K562 (cell line): ENCODE data around the gene BTG2. TPM values are rescaled to one million over a fixed set of nuclear protein-coding genes. Genes with fewer than 3 reads are reported as not detected.

ENCODE experiments used
- ATAC-seq: fragments of 200-7000 bp; cut with Tn5 transposase; 3 replicates; pipeline ENCODE4 v1.9.1; 2020; ENCODE audit warnings: moderate library complexity
- BruUV-seq: library from RNA; stranded (reverse); fragments of 400-500 nt; replicated peaks from 2 replicates; lab custom pipeline; 2021; lab: Mats Ljungman, UMichigan
- CTCF ChIA-PET: fragments of 300-600 bp; formaldehyde crosslinking; extraction: SDS; loops from one replicate; lab custom pipeline; 2021; ENCODE audit warnings: low intra/inter-chr PET ratio; lab: Yijun Ruan, JAX
- POLR2A ChIA-PET: fragments of 300-600, 350-650 bp; sonication (Branson Sonifier 250); formaldehyde crosslinking; extraction: SDS; loops from one replicate; lab custom pipeline; 2021; ENCODE audit warnings: antibody characterized with exemption, inconsistent platforms; lab: Yijun Ruan, JAX
- DNase-seq, 4 experiments: peaks; one replicate each; pipeline versions ENCODE4 v3.0.0 to v3.0.0-alpha.2; 2011 to 2018; ENCODE audit warnings: low spot score in 3 of 4, mixed read lengths in 3 of 4; ENCODE audit errors: extremely low read depth in 1 of 4
- FAIRE-seq: peaks from 2 replicates; lab custom pipeline; 2011; peaks lifted over from hg19 to GRCh38; lab: Jason Lieb, UNC
- H2AFZ ChIP-seq: 2 replicates; pipeline ENCODE4 v1.6.0; 2011; ENCODE audit warnings: low read depth, low read length, control low read depth, inconsistent platforms
- H3K27ac ChIP-seq: fragments of 200-600 bp; 3 replicates; pipeline ENCODE4 v1.8.0; 2011; ENCODE audit warnings: low read depth, mild to moderate bottlenecking, control low read depth, inconsistent platforms, low read length, moderate library complexity, mixed read lengths; ENCODE audit errors: extremely low read depth
- H3K27me3 ChIP-seq, 2 experiments: fragments of 300-600 bp in 1 of 2; 2 replicates in 1 of 2; 3 replicates in 1 of 2; pipeline versions ENCODE4 v1.6.0 to v1.8.0; 2011; ENCODE audit warnings: inconsistent platforms in 2 of 2, low read length in 2 of 2, mild to moderate bottlenecking in 1 of 2, mixed read lengths in 1 of 2, moderate library complexity in 1 of 2; ENCODE audit not compliant: control insufficient read depth in 2 of 2, insufficient read depth in 2 of 2
- H3K36me3 ChIP-seq: fragments of 300-600 bp; 3 replicates; pipeline ENCODE4 v1.8.0; 2011; ENCODE audit warnings: mild to moderate bottlenecking, low read length, inconsistent platforms; ENCODE audit not compliant: control insufficient read depth, insufficient read depth
- H3K4me1 ChIP-seq, 2 experiments: fragments of 200-600 bp in 1 of 2; replicated peaks in 1 of 2; 2 replicates in 1 of 2; 3 replicates in 1 of 2; pipeline versions ENCODE4 v1.5.1 to v1.8.0; 2011; ENCODE audit warnings: inconsistent platforms in 2 of 2, low read length in 2 of 2, mild to moderate bottlenecking in 1 of 2, mixed read lengths in 1 of 2, moderate library complexity in 1 of 2; ENCODE audit not compliant: control insufficient read depth in 2 of 2, insufficient read depth in 2 of 2
- H3K4me2 ChIP-seq: 2 replicates; pipeline ENCODE4 v1.6.1; 2011; ENCODE audit warnings: low read length, control low read depth, inconsistent platforms, mixed read lengths; ENCODE audit not compliant: insufficient read depth
- H3K4me3 ChIP-seq: fragments of 200-600 bp; sonication (generic), shearing (Covaris generic); 2 replicates; pipeline ENCODE4 v1.5.1; 2016; ENCODE audit warnings: control low read depth, inconsistent platforms
- H3K79me2 ChIP-seq: fragments of 200-600 bp; 3 replicates; pipeline ENCODE4 v1.8.0; 2011; ENCODE audit warnings: low read length, inconsistent platforms; ENCODE audit not compliant: control insufficient read depth, insufficient read depth
- H3K9ac ChIP-seq, 2 experiments: 2 replicates each; pipeline versions ENCODE4 v1.6.0 to v1.6.1; 2011; ENCODE audit warnings: low read depth in 2 of 2, low read length in 2 of 2, control low read depth in 1 of 2, inconsistent platforms in 1 of 2, mild to moderate bottlenecking in 1 of 2, mixed read lengths in 1 of 2; ENCODE audit not compliant: insufficient read depth in 1 of 2
- H3K9me1 ChIP-seq: one replicate; pipeline ENCODE4 v1.6.0; 2011; ENCODE audit warnings: inconsistent platforms, mild to moderate bottlenecking, low read length, moderate library complexity; ENCODE audit not compliant: control insufficient read depth, insufficient read depth
- H3K9me3 ChIP-seq: replicated peaks from 2 replicates; pipeline ENCODE4 v1.5.1; 2011; ENCODE audit warnings: low read depth, low read length, inconsistent platforms; ENCODE audit not compliant: control insufficient read depth, insufficient read depth
- H4K20me1 ChIP-seq: replicated peaks from 2 replicates; pipeline ENCODE4 v1.6.1; 2011; ENCODE audit warnings: low read length, inconsistent platforms, mixed read lengths; ENCODE audit not compliant: control insufficient read depth, insufficient read depth
- HNRNPLL ChIP-seq: fragments of 200-400 bp; formaldehyde crosslinking; IDR thresholded peaks from 2 replicates; pipeline ENCODE4 v1.6.1; 2017; ENCODE audit warnings: low read length, low read depth, mild to moderate bottlenecking; ENCODE audit not compliant: poor library complexity, severe bottlenecking
- HNRNPUL1 ChIP-seq: fragments of 200-400 bp; formaldehyde crosslinking; IDR thresholded peaks from 2 replicates; pipeline ENCODE4 v1.6.1; 2017; ENCODE audit warnings: low read length
- NCOA4 ChIP-seq: fragments of 450-650 bp; IDR thresholded peaks from 2 replicates; pipeline ENCODE4 v1.6.1; 2018; ENCODE audit warnings: mild to moderate bottlenecking; ENCODE audit not compliant: partially characterized antibody
- NRF1 ChIP-seq, 2 experiments: fragments of 450-650 bp; IDR thresholded peaks in 1 of 2; conservative IDR thresholded peaks in 1 of 2; 2 replicates each; pipeline ENCODE4 v1.6.1; 2014; ENCODE audit warnings: mild to moderate bottlenecking in 2 of 2
- SNRNP70 ChIP-seq: fragments of 200-400 bp; formaldehyde crosslinking; optimal IDR thresholded peaks from 2 replicates; pipeline ENCODE3; 2017; ENCODE audit warnings: low read depth, low read length
- STAG1 ChIP-seq: sonication (generic); formaldehyde crosslinking; IDR thresholded peaks from 2 replicates; pipeline ENCODE4 v1.5.0; 2020; ENCODE audit warnings: missing genetic modification reagents, borderline replicate concordance
- TEAD2 ChIP-seq: fragments of 450-650 bp; IDR thresholded peaks from 2 replicates; pipeline ENCODE4 v1.6.1; 2016; ENCODE audit warnings: missing genetic modification characterization, control low read depth, missing compliant biosample characterization
- ZNF764 ChIP-seq: fragments of 250-450 bp; sonication (Bioruptor Pico); IDR thresholded peaks from 2 replicates; pipeline ENCODE4 v1.4.0; 2020; ENCODE audit warnings: low read depth, mild to moderate bottlenecking, moderate library complexity
- WGBS: fragments of 100-300 bp; shearing (Covaris generic); methylation state at CpG from one replicate; pipeline ENCODE4 v1.1.6; 2016; ENCODE audit warnings: low coverage, mixed read lengths; ENCODE audit not compliant: insufficient coverage; ENCODE audit errors: missing lambda C conversion rate; 5-methylcytosine and 5-hydroxymethylcytosine counted together
- in situ Hi-C: fragments of 300-500 bp; cut with MboI; formaldehyde crosslinking; loops from 4 replicates; pipeline ENCODE4 v1.15.0; 2018; ENCODE audit warnings: inconsistent platforms, mixed read lengths
- intact Hi-C: fragments of 100-400 bp; cut with micrococcal nuclease; formaldehyde crosslinking; loops from 2 replicates; pipeline ENCODE4 v1.14.2; 2022
- polyA plus RNA-seq, 8 experiments: library from polyadenylated mRNA; depleted of rRNA in 4 of 8; stranded (reverse) in 5 of 8; unstranded in 3 of 8; fragments of >200 nt; fragmentation: Nextera tagmentation in 2 of 8; fragmentation: Illumina TruSeq in 1 of 8; extraction: Ambion mirVana in 2 of 8; extraction: Trizol in 1 of 8; gene quantifications; 2 replicates each; pipeline versions ENCODE4 v1.2.1 to v1.2.3, GENCODE V29; 2011 to 2014; ENCODE audit warnings: inconsistent platforms in 1 of 8, missing spikeins in 1 of 8
- total RNA-seq, 7 experiments: library from RNA; depleted of rRNA in 6 of 7; stranded (reverse); fragments of >200 nt in 6 of 7; fragmentation: Illumina TruSeq in 2 of 7; extraction: Trizol in 2 of 7; gene quantifications; 2 replicates each; pipeline versions ENCODE4 v1.2.1 to v1.2.3, GENCODE V29; 2011 to 2021; ENCODE audit warnings: low replicate concordance in 1 of 7
- TF ChIP-seq, protein P1 (sequence below): sonication (generic); formaldehyde crosslinking; IDR thresholded peaks from 2 replicates; pipeline ENCODE4 v1.8.1; 2023; ENCODE audit warnings: mild to moderate bottlenecking, missing genetic modification reagents
- TF ChIP-seq, protein P2 (sequence below): fragments of 450-650 bp; formaldehyde crosslinking; IDR thresholded peaks from 2 replicates; pipeline ENCODE4 v1.4.0; 2020; ENCODE audit warnings: mild to moderate bottlenecking, mixed read lengths
- TF ChIP-seq, protein P3 (sequence below): fragments of 450-650 bp; IDR thresholded peaks from 2 replicates; pipeline ENCODE4 v1.6.1; 2016; ENCODE audit warnings: low read depth

Gene BTG2
- total and polyA plus RNA-seq, 9 of the 15 experiments (the other 6 are each of a cell fraction or from before 2014, with no cell fraction given) = 2.3 to 41.9 (median 8.7) TPM

DNA sequence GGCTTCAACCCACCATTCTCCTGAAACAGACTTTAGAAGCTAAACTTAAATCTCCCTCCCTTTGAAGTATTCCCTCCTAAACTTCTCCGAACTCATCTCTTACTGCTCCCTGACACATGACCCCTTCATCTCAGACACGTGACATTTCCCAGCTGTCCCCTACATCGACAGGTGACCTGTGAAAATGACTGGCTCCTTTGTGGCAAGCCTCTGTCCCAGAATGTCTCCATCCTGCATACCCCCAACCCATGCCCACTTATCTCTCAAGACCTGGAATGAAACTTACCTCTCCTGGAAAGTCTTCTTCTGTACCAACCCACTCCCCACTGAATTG lies 41.4 kb downstream of the BTG2 start:
- ChIA-PET POLR2A (interaction anchor here (0.5 to 1.5 kb wide), 4 partner anchors 9 to 632 kb away, joined by 3 to 6 read pairs (median 4); no protein-coding TSS in a partner anchor), CTCF (no interaction called here)
- no peaks in the 10 kb centered on the region for H3K36me3 ChIP-seq
- no TSS peak for BruUV-seq
- H4K20me1 ChIP-seq = peaks cover 14% of the 10 kb centered on the region; the same call in 1 of the 2 replicates
- no peak overlapping the region for H2AFZ ChIP-seq
- peaks cover 54 to 82% of the 10 kb centered on the region in 2 experiments for H3K27me3 ChIP-seq
- H3K27ac ChIP-seq = no peak overlapping the region
- no peaks in the 10 kb centered on the region for H3K79me2 ChIP-seq
- ATAC-seq = no peak
- no peak for FAIRE-seq
- H3K9ac ChIP-seq = no peak overlapping the region
- 3% methylated on average over 3 of the region's 3 CpGs for WGBS
- H3K9me1 ChIP-seq = no peaks in the 10 kb centered on the region
- intact Hi-C loops = loop anchor here (2.0 kb wide), 1 partner anchor 70 kb away; no protein-coding TSS in a partner anchor
- H3K4me3 ChIP-seq = no peak overlapping the region
- no peak overlapping the region for H3K4me2 ChIP-seq
- no peaks in the 10 kb centered on the region for H3K9me3 ChIP-seq
- H3K4me1 ChIP-seq = peaks cover 0 to 4% of the 10 kb centered on the region in 2 experiments; a peak in 3 of 5 replicates
- no peak for DNase-seq
- in situ Hi-C loops = no loop called here
- TF ChIP-seq, protein P1, sequence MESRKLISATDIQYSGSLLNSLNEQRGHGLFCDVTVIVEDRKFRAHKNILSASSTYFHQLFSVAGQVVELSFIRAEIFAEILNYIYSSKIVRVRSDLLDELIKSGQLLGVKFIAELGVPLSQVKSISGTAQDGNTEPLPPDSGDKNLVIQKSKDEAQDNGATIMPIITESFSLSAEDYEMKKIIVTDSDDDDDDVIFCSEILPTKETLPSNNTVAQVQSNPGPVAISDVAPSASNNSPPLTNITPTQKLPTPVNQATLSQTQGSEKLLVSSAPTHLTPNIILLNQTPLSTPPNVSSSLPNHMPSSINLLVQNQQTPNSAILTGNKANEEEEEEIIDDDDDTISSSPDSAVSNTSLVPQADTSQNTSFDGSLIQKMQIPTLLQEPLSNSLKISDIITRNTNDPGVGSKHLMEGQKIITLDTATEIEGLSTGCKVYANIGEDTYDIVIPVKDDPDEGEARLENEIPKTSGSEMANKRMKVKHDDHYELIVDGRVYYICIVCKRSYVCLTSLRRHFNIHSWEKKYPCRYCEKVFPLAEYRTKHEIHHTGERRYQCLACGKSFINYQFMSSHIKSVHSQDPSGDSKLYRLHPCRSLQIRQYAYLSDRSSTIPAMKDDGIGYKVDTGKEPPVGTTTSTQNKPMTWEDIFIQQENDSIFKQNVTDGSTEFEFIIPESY = no peak
- TF ChIP-seq NCOA4 (no peak), HNRNPLL (no peak), STAG1 (CRISPR knock-in tag) (no peak), NRF1 (conservative IDR thresholded peaks at IDR 0.05 in 1 of 2, IDR thresholded peaks at IDR 0.05 in 1 of 2) (no peak), SNRNP70 (no peak), HNRNPUL1 (no peak), TEAD2 (no peak), ZNF764 (CRISPR knock-in tag) (no peak)
- TF ChIP-seq, protein P2, sequence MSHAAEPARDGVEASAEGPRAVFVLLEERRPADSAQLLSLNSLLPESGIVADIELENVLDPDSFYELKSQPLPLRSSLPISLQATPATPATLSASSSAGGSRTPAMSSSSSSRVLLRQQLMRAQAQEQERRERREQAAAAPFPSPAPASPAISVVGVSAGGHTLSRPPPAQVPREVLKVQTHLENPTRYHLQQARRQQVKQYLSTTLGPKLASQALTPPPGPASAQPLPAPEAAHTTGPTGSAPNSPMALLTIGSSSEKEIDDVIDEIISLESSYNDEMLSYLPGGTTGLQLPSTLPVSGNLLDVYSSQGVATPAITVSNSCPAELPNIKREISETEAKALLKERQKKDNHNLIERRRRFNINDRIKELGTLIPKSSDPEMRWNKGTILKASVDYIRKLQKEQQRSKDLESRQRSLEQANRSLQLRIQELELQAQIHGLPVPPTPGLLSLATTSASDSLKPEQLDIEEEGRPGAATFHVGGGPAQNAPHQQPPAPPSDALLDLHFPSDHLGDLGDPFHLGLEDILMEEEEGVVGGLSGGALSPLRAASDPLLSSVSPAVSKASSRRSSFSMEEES (CRISPR knock-in tag) = 0 out of 2 replicates have a peak, but pooled peaks have one; percentile 1
- TF ChIP-seq, protein P3, sequence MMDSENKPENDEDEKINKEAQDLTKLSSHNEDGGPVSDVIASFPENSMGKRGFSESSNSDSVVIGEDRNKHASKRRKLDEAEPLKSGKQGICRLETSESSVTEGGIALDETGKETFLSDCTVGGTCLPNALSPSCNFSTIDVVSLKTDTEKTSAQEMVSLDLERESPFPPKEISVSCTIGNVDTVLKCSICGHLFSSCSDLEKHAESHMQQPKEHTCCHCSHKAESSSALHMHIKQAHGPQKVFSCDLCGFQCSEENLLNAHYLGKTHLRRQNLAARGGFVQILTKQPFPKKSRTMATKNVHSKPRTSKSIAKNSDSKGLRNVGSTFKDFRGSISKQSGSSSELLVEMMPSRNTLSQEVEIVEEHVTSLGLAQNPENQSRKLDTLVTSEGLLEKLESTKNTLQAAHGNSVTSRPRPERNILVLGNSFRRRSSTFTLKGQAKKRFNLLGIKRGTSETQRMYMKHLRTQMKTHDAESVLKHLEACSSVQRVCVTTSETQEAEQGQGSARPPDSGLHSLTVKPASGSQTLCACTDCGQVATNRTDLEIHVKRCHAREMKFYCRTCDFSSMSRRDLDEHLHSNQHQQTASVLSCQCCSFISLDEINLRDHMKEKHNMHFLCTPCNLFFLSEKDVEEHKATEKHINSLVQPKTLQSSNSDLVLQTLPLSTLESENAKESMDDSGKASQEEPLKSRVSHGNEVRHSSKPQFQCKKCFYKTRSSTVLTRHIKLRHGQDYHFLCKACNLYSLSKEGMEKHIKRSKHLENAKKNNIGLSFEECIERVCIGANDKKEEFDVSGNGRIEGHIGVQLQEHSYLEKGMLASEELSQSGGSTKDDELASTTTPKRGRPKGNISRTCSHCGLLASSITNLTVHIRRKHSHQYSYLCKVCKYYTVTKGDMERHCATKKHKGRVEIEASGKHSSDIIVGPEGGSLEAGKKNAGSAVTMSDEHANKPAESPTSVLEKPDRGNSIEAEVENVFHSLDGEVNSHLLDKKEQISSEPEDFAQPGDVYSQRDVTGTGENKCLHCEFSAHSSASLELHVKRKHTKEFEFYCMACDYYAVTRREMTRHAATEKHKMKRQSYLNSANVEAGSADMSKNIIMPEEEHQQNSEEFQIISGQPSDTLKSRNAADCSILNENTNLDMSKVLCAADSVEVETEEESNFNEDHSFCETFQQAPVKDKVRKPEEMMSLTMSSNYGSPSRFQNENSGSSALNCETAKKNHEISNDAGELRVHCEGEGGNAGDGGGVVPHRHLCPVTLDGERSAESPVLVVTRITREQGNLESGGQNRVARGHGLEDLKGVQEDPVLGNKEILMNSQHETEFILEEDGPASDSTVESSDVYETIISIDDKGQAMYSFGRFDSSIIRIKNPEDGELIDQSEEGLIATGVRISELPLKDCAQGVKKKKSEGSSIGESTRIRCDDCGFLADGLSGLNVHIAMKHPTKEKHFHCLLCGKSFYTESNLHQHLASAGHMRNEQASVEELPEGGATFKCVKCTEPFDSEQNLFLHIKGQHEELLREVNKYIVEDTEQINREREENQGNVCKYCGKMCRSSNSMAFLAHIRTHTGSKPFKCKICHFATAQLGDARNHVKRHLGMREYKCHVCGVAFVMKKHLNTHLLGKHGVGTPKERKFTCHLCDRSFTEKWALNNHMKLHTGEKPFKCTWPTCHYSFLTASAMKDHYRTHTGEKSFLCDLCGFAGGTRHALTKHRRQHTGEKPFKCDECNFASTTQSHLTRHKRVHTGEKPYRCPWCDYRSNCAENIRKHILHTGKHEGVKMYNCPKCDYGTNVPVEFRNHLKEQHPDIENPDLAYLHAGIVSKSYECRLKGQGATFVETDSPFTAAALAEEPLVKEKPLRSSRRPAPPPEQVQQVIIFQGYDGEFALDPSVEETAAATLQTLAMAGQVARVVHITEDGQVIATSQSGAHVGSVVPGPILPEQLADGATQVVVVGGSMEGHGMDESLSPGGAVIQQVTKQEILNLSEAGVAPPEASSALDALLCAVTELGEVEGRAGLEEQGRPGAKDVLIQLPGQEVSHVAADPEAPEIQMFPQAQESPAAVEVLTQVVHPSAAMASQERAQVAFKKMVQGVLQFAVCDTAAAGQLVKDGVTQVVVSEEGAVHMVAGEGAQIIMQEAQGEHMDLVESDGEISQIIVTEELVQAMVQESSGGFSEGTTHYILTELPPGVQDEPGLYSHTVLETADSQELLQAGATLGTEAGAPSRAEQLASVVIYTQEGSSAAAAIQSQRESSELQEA = no peak
